Kidney epithelial cell (primary cell): ENCODE measurements around the gene HBA2. TPM values are rescaled to one million over a fixed set of nuclear protein-coding genes. Genes with fewer than 3 reads are reported as not detected.

Source experiments
- DNase-seq: peaks from one replicate; pipeline ENCODE4 v3.0.0-alpha.2; 2010; ENCODE audit warnings: low read depth
- H3K27me3 ChIP-seq: 2 replicates; pipeline ENCODE4 v1.6.0; 2011; ENCODE audit warnings: low read length; ENCODE audit not compliant: control insufficient read depth, insufficient read depth
- H3K36me3 ChIP-seq: 2 replicates; pipeline ENCODE4 v1.5.1; 2011; ENCODE audit warnings: low read length; ENCODE audit not compliant: control insufficient read depth, insufficient read depth
- H3K4me3 ChIP-seq: 2 replicates; pipeline ENCODE4 v1.5.1; 2011; ENCODE audit warnings: low read depth, mild to moderate bottlenecking, control low read depth, low read length
- CTCF ChIP-seq: IDR thresholded peaks from 2 replicates; pipeline ENCODE4 v1.5.1; 2011; ENCODE audit warnings: mild to moderate bottlenecking, moderate library complexity, low read length, control low read depth, inconsistent platforms; ENCODE audit not compliant: insufficient read depth, poor library complexity, severe bottlenecking
- total RNA-seq: library from RNA; depleted of rRNA; stranded (reverse); fragments of >200 nt; gene quantifications from 2 replicates; pipeline ENCODE4 v1.2.3, GENCODE V29; 2015

HBA2 gene
- total RNA-seq, 1 donor from 2014 or later = not detected

- H3K27me3 ChIP-seq = no peaks in the 10 kb centered on the region
- no peak for DNase-seq
- TF ChIP-seq CTCF = no peak
- no peak overlapping the region for H3K4me3 ChIP-seq
- H3K36me3 ChIP-seq = peaks cover 2% of the 10 kb centered on the region
Observed at GRCh38 chr16:133716-134115, 39.0 kb upstream of the HBA2 start.

- Histone ChIP-seq H3K4me3 (peak overlapping the region; percentile 76), H3K27me3 (no peaks in the 10 kb centered on the region), H3K36me3 (no peaks in the 10 kb centered on the region)
- DNase-seq = no peak
- no peak for TF ChIP-seq CTCF
Observed at GRCh38 chr16:138049-138417, 34.6 kb upstream of the HBA2 start.

GRCh38 chr16:140175-140857 lies 32.4 kb upstream of the HBA2 start:
- DNase-seq = no peak
- Histone ChIP-seq H3K36me3 (no peaks in the 10 kb centered on the region), H3K27me3 (no peaks in the 10 kb centered on the region), H3K4me3 (no peak overlapping the region)
- no peak for TF ChIP-seq CTCF

GRCh38 chr16:142405-142967 lies 30.2 kb upstream of the HBA2 start:
- no peak overlapping the region for H3K4me3 ChIP-seq
- no peaks in the 10 kb centered on the region for H3K27me3 ChIP-seq
- no peak for TF ChIP-seq CTCF
- no peak for DNase-seq
- H3K36me3 ChIP-seq = no peaks in the 10 kb centered on the region

- TF ChIP-seq CTCF = no peak
- no peaks in the 10 kb centered on the region for H3K36me3 ChIP-seq
- no peak for DNase-seq
- no peak overlapping the region for H3K4me3 ChIP-seq
- no peaks in the 10 kb centered on the region for H3K27me3 ChIP-seq
Observed at GRCh38 chr16:143047-143446, 29.6 kb upstream of the HBA2 start.

GRCh38 chr16:143456-143855 lies 29.2 kb upstream of the HBA2 start:
- no peak for TF ChIP-seq CTCF
- no peak overlapping the region for H3K4me3 ChIP-seq
- no peaks in the 10 kb centered on the region for H3K36me3 ChIP-seq
- no peaks in the 10 kb centered on the region for H3K27me3 ChIP-seq
- no peak for DNase-seq
